ENCODE measurements around the gene PRKCSH.

DNA sequence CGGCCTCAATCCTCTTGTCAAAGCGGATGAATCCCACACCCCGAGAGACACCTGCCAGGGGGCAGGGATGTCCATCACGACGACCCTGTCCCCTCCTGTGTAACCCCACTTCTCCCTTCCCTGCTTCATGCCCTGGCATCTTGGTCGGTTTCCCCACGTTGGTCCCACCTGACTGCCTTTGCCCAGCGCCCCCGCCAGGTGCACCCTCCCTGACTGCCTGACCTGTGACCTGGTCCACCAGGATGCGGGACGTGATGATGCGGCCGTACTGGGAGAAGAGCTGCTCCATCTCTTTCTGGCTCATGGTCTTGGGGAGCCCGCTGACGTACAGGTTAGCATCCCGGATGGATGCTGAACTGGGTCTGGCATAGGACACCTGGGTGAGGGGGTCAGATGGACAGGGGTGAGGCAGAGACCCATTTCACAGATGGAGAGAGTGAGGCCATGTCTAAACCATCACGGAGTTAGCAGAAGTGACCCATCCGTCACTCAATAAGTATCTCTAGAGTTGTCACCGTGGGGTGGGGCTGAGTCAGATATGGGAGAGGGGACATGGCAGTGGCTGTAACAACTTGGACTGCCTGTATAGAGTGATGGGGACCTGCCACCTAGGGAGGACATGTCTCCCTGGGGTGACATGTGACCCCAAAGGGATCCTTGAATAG is 22.9 kb downstream of the PRKCSH start:
- TF ChIP-seq, protein P1, sequence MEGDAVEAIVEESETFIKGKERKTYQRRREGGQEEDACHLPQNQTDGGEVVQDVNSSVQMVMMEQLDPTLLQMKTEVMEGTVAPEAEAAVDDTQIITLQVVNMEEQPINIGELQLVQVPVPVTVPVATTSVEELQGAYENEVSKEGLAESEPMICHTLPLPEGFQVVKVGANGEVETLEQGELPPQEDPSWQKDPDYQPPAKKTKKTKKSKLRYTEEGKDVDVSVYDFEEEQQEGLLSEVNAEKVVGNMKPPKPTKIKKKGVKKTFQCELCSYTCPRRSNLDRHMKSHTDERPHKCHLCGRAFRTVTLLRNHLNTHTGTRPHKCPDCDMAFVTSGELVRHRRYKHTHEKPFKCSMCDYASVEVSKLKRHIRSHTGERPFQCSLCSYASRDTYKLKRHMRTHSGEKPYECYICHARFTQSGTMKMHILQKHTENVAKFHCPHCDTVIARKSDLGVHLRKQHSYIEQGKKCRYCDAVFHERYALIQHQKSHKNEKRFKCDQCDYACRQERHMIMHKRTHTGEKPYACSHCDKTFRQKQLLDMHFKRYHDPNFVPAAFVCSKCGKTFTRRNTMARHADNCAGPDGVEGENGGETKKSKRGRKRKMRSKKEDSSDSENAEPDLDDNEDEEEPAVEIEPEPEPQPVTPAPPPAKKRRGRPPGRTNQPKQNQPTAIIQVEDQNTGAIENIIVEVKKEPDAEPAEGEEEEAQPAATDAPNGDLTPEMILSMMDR (IDR thresholded peaks at IDR 0.05), result no peak
- TF ChIP-seq POLR2A (IDR thresholded peaks at IDR 0.05), result no peak
